ENCODE data around the gene LLGL2. TPM values are rescaled to one million over a fixed set of nuclear protein-coding genes. Genes with fewer than 3 reads are reported as not detected.
A peak's percentile ranks its signal among the peaks of the same experiment; 100 is the strongest.

Gene LLGL2
- total and polyA plus RNA-seq, 2 donors (not counting 1 experiment from before 2014, with no cell fraction given) = 40.6 to 52.0 TPM

DNA sequence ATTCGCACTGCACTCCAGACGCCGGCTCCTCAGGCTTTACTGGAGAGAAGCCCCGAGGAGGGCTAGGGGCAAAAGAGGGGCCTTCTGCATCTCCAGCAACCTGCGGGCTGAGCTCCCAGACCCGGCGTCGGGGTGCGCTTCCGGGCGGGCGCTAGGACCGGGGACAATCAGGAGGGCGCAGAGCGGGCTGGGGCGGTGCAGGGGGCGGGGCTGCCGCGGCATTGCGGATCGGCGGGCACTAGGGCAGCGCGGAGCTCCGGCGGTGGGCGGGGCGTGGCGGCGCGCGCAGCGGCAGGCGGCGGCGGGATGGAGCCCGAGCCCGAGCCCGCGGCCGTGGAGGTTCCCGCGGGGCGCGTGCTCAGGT, 9.3 kb upstream of the LLGL2 start, which contains the start of gene TSEN54:
Gene TSEN54 (plus strand): TSS at position 274 of the 364 bp plus-strand sequence. CDS start 33 bp downstream, at position 307.
- Mint-ChIP-seq H3K4me3 (peak within 1 kb of the TSS; percentile 81), H3K27me3 (no peaks in the 10 kb centered on the region), H3K27ac (peak within 1 kb of the TSS; percentile 75), H3K4me1 (peaks cover 19% of the 10 kb centered on the region), H3K9me3 (ENCODE audit: insufficient read depth) (no peaks in the 10 kb centered on the region)
- ChIA-PET POLR2A (interaction anchor here (0.5 to 1.5 kb wide), 10 partner anchors 9 to 588 kb away, joined by 3 to 22 read pairs (median 4); partner anchors contain the start of genes EXOC7, LLGL2, MIF4GD and SLC25A19), CTCF (interaction anchor here (0.6 to 2.2 kb wide), 21 partner anchors 9 to 311 kb away, joined by 3 to 24 read pairs (median 4); partner anchors contain the start of genes LLGL2, MYO15B, SLC25A19 and SMIM5)
- Histone ChIP-seq H3K27ac (ENCODE audit: low read length in 2 of 2) (peak within 1 kb of the TSS in 1 of 2 donors; percentile 15), H3K4me3 (ENCODE audit: control extremely low read depth in 1 of 5, extremely low read depth in 1 of 5, insufficient read depth in 1 of 5, low read depth in 2 of 5, low read length in 4 of 5) (peak within 1 kb of the TSS; percentile 38 to 96 (median 70)), H3K4me2 (replicated peaks; ENCODE audit: low read depth, low read length, poor library complexity, severe bottlenecking) (peak within 1 kb of the TSS; percentile 100), H2AFZ (ENCODE audit: insufficient read depth, low read depth, low read length, poor library complexity, severe bottlenecking) (peak within 1 kb of the TSS; percentile 87), H3K9ac (ENCODE audit: low read length) (peak within 1 kb of the TSS; percentile 89), H3K27me3 (replicated peaks in 1 of 4; ENCODE audit: control extremely low read depth in 1 of 4, control insufficient read depth in 3 of 4, insufficient read depth in 4 of 4, low read length in 3 of 4) (no peaks in the 10 kb centered on the region), H3K79me2 (ENCODE audit: control insufficient read depth, insufficient read depth, low read length) (peaks cover 11% of the 10 kb centered on the region), H4K20me1 (ENCODE audit: control insufficient read depth, insufficient read depth, low read length, poor library complexity, severe bottlenecking) (peaks cover 10% of the 10 kb centered on the region), H3K4me1 (ENCODE audit: control insufficient read depth in 2 of 2, insufficient read depth in 2 of 2, low read length in 2 of 2) (peaks cover 26 to 39% of the 10 kb centered on the region in 2 donors), H3K9me3 (ENCODE audit: control extremely low read depth in 1 of 3, control insufficient read depth in 2 of 3, insufficient read depth in 1 of 3, low read length in 2 of 3) (no peaks in the 10 kb centered on the region), H3K36me3 (replicated peaks in 1 of 2; ENCODE audit: control extremely low read depth in 1 of 2, control insufficient read depth in 1 of 2, extremely low read depth in 1 of 2, insufficient read depth in 2 of 2, low read length in 1 of 2) (no peaks in the 10 kb centered on the region)
- intact Hi-C loops (cut with micrococcal nuclease) = loop anchor here (1.0 to 10.0 kb wide), 9 partner anchors 9 to 1221 kb away; partner anchors contain the start of genes GALK1, GRB2, LLGL2 and MFSD11
- WGBS (ENCODE audit: insufficient coverage) = under 1% methylated on average over 45 of the region's 45 CpGs
- ATAC-seq (ENCODE audit: low read depth) = peak; percentile 80
- TF ChIP-seq, protein P1, sequence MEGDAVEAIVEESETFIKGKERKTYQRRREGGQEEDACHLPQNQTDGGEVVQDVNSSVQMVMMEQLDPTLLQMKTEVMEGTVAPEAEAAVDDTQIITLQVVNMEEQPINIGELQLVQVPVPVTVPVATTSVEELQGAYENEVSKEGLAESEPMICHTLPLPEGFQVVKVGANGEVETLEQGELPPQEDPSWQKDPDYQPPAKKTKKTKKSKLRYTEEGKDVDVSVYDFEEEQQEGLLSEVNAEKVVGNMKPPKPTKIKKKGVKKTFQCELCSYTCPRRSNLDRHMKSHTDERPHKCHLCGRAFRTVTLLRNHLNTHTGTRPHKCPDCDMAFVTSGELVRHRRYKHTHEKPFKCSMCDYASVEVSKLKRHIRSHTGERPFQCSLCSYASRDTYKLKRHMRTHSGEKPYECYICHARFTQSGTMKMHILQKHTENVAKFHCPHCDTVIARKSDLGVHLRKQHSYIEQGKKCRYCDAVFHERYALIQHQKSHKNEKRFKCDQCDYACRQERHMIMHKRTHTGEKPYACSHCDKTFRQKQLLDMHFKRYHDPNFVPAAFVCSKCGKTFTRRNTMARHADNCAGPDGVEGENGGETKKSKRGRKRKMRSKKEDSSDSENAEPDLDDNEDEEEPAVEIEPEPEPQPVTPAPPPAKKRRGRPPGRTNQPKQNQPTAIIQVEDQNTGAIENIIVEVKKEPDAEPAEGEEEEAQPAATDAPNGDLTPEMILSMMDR (IDR thresholded peaks at IDR 0.05) = no peak
- no peak for TF ChIP-seq EZH2 (IDR thresholded peaks at IDR 0.05; ENCODE audit: borderline replicate concordance, insufficient read depth, low read depth, low read length, poor library complexity, severe bottlenecking)
- peak; percentile 92 for DNase-seq
